Measurements from ENCODE around the gene DGKE.

DNA sequence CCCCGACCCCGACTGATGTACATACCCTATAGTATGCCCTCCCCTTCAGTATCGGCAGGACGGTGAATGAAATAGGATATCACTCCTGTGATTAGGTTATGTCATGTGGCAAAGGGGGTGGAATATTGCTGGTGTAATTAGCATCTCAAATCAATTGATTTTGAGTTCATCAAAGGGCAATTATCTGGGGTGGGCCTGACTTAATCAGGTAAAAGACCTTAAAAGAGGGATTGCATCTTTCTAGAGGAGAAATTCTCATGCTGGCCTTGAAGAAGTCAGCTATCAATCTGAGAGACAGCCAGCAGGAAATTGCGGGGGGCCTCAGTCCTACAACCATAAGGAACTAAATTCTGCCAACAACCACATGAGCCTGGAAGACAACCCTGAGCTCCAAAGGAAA, 69.6 kb downstream of the DGKE start:
- TF ChIP-seq, protein P1, sequence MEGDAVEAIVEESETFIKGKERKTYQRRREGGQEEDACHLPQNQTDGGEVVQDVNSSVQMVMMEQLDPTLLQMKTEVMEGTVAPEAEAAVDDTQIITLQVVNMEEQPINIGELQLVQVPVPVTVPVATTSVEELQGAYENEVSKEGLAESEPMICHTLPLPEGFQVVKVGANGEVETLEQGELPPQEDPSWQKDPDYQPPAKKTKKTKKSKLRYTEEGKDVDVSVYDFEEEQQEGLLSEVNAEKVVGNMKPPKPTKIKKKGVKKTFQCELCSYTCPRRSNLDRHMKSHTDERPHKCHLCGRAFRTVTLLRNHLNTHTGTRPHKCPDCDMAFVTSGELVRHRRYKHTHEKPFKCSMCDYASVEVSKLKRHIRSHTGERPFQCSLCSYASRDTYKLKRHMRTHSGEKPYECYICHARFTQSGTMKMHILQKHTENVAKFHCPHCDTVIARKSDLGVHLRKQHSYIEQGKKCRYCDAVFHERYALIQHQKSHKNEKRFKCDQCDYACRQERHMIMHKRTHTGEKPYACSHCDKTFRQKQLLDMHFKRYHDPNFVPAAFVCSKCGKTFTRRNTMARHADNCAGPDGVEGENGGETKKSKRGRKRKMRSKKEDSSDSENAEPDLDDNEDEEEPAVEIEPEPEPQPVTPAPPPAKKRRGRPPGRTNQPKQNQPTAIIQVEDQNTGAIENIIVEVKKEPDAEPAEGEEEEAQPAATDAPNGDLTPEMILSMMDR (IDR thresholded peaks at IDR 0.05; ENCODE audit: low read length) = no peak
- no peak for TF ChIP-seq EZH2 (IDR thresholded peaks at IDR 0.05; ENCODE audit: borderline replicate concordance, low read length)

Measured in OCI-LY1 (cell line).